Kidney (tissue), 14 donors: ENCODE results near the gene LRCOL1. TPM values are rescaled to one million over a fixed set of nuclear protein-coding genes. Genes with fewer than 3 reads are reported as not detected.

Experiments
- DNase-seq, 5 donors: peaks; one replicate each; pipeline ENCODE4 v3.0.0-alpha.2; 2013 to 2020
- FAIRE-seq: peaks from 2 replicates; lab custom pipeline; 2012; peaks lifted over from hg19 to GRCh38; lab: Jason Lieb, UNC
- H3K27ac ChIP-seq, 2 donors: one replicate each; pipeline ENCODE4 v1.7.0; 2013; ENCODE audit warnings: low read depth in 2 of 2, low read length in 2 of 2, inconsistent platforms in 1 of 2
- H3K27me3 ChIP-seq: one replicate; pipeline ENCODE4 v1.7.1; 2013; ENCODE audit warnings: low read length, inconsistent platforms; ENCODE audit not compliant: control insufficient read depth, insufficient read depth
- H3K36me3 ChIP-seq, 3 donors: one replicate each; pipeline versions ENCODE4 v1.7.0 to v1.7.1; 2013; ENCODE audit warnings: low read length in 3 of 3, control low read depth in 1 of 3, inconsistent platforms in 1 of 3; ENCODE audit not compliant: insufficient read depth in 3 of 3, control insufficient read depth in 2 of 3
- H3K4me1 ChIP-seq, 3 donors: one replicate each; pipeline versions ENCODE4 v1.7.0 to v1.7.1; 2013; ENCODE audit warnings: low read length in 3 of 3, inconsistent platforms in 1 of 3, low read depth in 1 of 3; ENCODE audit not compliant: control insufficient read depth in 2 of 3, insufficient read depth in 2 of 3
- H3K4me3 ChIP-seq, 3 donors: one replicate each; pipeline versions ENCODE4 v1.7.0 to v1.8.1; 2013; ENCODE audit warnings: low read length in 3 of 3, control low read depth in 1 of 3, inconsistent platforms in 1 of 3
- H3K9ac ChIP-seq, 3 donors: one replicate each; pipeline versions ENCODE4 v1.7.0 to v1.7.1; 2013; ENCODE audit warnings: low read length in 3 of 3, control low read depth in 1 of 3, inconsistent platforms in 1 of 3
- H3K9me3 ChIP-seq, 3 donors: one replicate each; pipeline versions ENCODE4 v1.7.0 to v1.7.1; 2013; ENCODE audit warnings: low read length in 3 of 3, control low read depth in 1 of 3, inconsistent platforms in 1 of 3; ENCODE audit not compliant: control insufficient read depth in 2 of 3, insufficient read depth in 1 of 3
- CTCF ChIP-seq: IDR thresholded peaks from 3 replicates; pipeline ENCODE4 v1.5.1; 2012; ENCODE audit warnings: mild to moderate bottlenecking, moderate library complexity, borderline replicate concordance; ENCODE audit not compliant: insufficient read depth; ENCODE audit errors: extremely low read depth
- intact Hi-C: fragments of 100-400 bp; cut with DNase I; formaldehyde crosslinking; loops from one replicate; pipeline ENCODE4 v1.11.1; 2022
- polyA plus RNA-seq: library from polyadenylated mRNA; stranded (reverse); fragments of 350-450 nt; fragmentation: Illumina TruSeq; extraction: RNeasy Lipid Tissue Mini Kit (QIAGEN cat#74804); gene quantifications from one replicate; pipeline ENCODE4 v1.2.3, GENCODE V29; 2014; ENCODE audit warnings: low read depth, low replicate concordance; ENCODE audit not compliant: insufficient read depth
- total RNA-seq: library from RNA; stranded (reverse); fragmentation: NEBNext Ultra II Directional; extraction: Animal tissue kit (Norgen Biotek cat#: 25700); gene quantifications from one replicate; pipeline ENCODE4 v1.2.1, GENCODE V29; 2021
- donor health status: control.
- donor health status: control.
- donor health status: control.
- donor health status: control.
- donor health status: control.
- donor health status: DM: yes; HTN: yes; CAD: no.
- donor health status: Normal renal cell carcinoma (clear cell type).

Gene LRCOL1
- total and polyA plus RNA-seq, 2 donors from 2014 or later, result 1.0 to 1.8 TPM

GRCh38 chr12:132623072-132623869 lies 12.9 kb upstream of the LRCOL1 start:
- TF ChIP-seq CTCF, result no peak
- Histone ChIP-seq H3K9ac (no peak overlapping the region), H3K36me3 (no peaks in the 10 kb centered on the region), H3K27me3 (no peaks in the 10 kb centered on the region), H3K9me3 (no peaks in the 10 kb centered on the region), H3K4me3 (no peak overlapping the region), H3K27ac (no peak overlapping the region), H3K4me1 (peaks cover 0 to 4% (median 3%) of the 10 kb centered on the region in 3 donors)
- FAIRE-seq (no peak), DNase-seq (peak; percentile 66 to 76 (median 68))
- intact Hi-C loops, result no loop called here

- no peak for FAIRE-seq
- intact Hi-C loops, result no loop called here
Observed at GRCh38 chr12:132622437-132623071, 12.2 kb upstream of the LRCOL1 start.

GRCh38 chr12:132621657-132622435 lies 11.5 kb upstream of the LRCOL1 start:
- no peak overlapping the region for H3K4me3 ChIP-seq
- H3K9ac ChIP-seq, result no peak overlapping the region
- intact Hi-C loops, result no loop called here
- peaks cover 9% of the 10 kb centered on the region for H3K27me3 ChIP-seq
- no peak overlapping the region for H3K27ac ChIP-seq
- no peaks in the 10 kb centered on the region for H3K36me3 ChIP-seq
- H3K9me3 ChIP-seq, result peaks cover 0 to 1% (median 0%) of the 10 kb centered on the region in 3 donors
- peak in 2 of 5 donors; percentile 48 to 61 for DNase-seq
- no peak for FAIRE-seq
- no peak for TF ChIP-seq CTCF
- H3K4me1 ChIP-seq, result peaks cover 0 to 4% (median 3%) of the 10 kb centered on the region in 3 donors

More at GRCh38 chr12:132622437-132623071, 12.2 kb upstream of the LRCOL1 start:
- Histone ChIP-seq H3K4me3 (no peak overlapping the region), H3K9ac (no peak overlapping the region), H3K27me3 (peaks cover 3% of the 10 kb centered on the region), H3K9me3 (no peaks in the 10 kb centered on the region), H3K36me3 (no peaks in the 10 kb centered on the region), H3K4me1 (peaks cover 0 to 4% (median 3%) of the 10 kb centered on the region in 3 donors), H3K27ac (no peak overlapping the region)
- peak; percentile 83 to 96 (median 86) for DNase-seq
- TF ChIP-seq CTCF, result no peak
